MCF 10A (cell line): ENCODE measurements around the gene AP3S2. TPM values are rescaled to one million over a fixed set of nuclear protein-coding genes. Genes with fewer than 3 reads are reported as not detected.

ENCODE experiments used
- BruUV-seq: library from RNA; stranded (reverse); fragments of 400-500 nt; replicated peaks from 2 replicates; lab custom pipeline; 2021; lab: Mats Ljungman, UMichigan
- CTCF ChIA-PET: fragments of 300-600 bp; sonication (Branson Sonifier 250); formaldehyde crosslinking; extraction: SDS; loops from one replicate; lab custom pipeline; 2021; ENCODE audit warnings: antibody characterized with exemption, inconsistent platforms; lab: Yijun Ruan, JAX
- POLR2A ChIA-PET: fragments of 300-600, 350-650 bp; sonication (Branson Sonifier 250); formaldehyde crosslinking; extraction: SDS; loops from one replicate; lab custom pipeline; 2020; ENCODE audit warnings: antibody characterized with exemption, inconsistent platforms; lab: Yijun Ruan, JAX
- DNase-seq: peaks from one replicate; pipeline ENCODE4 v3.0.0-alpha.2; 2018; ENCODE audit not compliant: unreplicated experiment
- H3K27ac Mint-ChIP-seq: one replicate; pipeline ENCODE4 v1.8.0; 2022; ENCODE audit warnings: mild to moderate bottlenecking, low read depth, mixed read lengths; ENCODE audit not compliant: unreplicated experiment
- H3K27me3 Mint-ChIP-seq: one replicate; pipeline ENCODE4 v1.8.0; 2022; ENCODE audit warnings: mixed read lengths; ENCODE audit not compliant: insufficient read depth, unreplicated experiment
- H3K36me3 Mint-ChIP-seq: one replicate; pipeline ENCODE4 v1.8.0; 2022; ENCODE audit warnings: mild to moderate bottlenecking, moderate library complexity, mixed read lengths; ENCODE audit not compliant: insufficient read depth, unreplicated experiment
- H3K4me1 Mint-ChIP-seq: one replicate; pipeline ENCODE4 v1.8.0; 2022; ENCODE audit warnings: mixed read lengths; ENCODE audit not compliant: insufficient read depth, unreplicated experiment
- H3K4me3 Mint-ChIP-seq: one replicate; pipeline ENCODE4 v1.8.0; 2022; ENCODE audit warnings: mild to moderate bottlenecking, moderate library complexity, mixed read lengths; ENCODE audit not compliant: unreplicated experiment
- H3K9me3 Mint-ChIP-seq: one replicate; pipeline ENCODE4 v1.8.0; 2022; ENCODE audit warnings: mixed read lengths; ENCODE audit not compliant: unreplicated experiment
- CTCF ChIP-seq: fragments of 200-600 bp; IDR thresholded peaks from one replicate; pipeline ENCODE4 v1.8.0; 2022; ENCODE audit warnings: antibody characterized with exemption, mild to moderate bottlenecking; ENCODE audit not compliant: unreplicated experiment
- intact Hi-C: fragments of 100-400 bp; cut with micrococcal nuclease; formaldehyde crosslinking; loops from 2 replicates; pipeline ENCODE4 v1.14.1; 2022
- total RNA-seq: library from RNA; stranded (reverse); gene quantifications from 2 replicates; pipeline ENCODE4 v1.2.3, GENCODE V29; 2022

The AP3S2 gene
- total RNA-seq, 1 experiment from 2014 or later, result 38.4 TPM

- CTCF ChIA-PET, result interaction anchor here (0.7 to 1.6 kb wide), 2 partner anchors 87 to 532 kb away, joined by 3 to 4 read pairs; no protein-coding TSS in a partner anchor
- peaks cover 8% of the 10 kb centered on the region for H3K4me1 Mint-ChIP-seq
- peaks cover 91% of the 10 kb centered on the region for H3K36me3 Mint-ChIP-seq
- H3K4me3 Mint-ChIP-seq, result no peak overlapping the region
- no peak overlapping the region for H3K27ac Mint-ChIP-seq
- BruUV-seq, result no TSS peak
- TF ChIP-seq CTCF, result no peak
- H3K27me3 Mint-ChIP-seq, result no peaks in the 10 kb centered on the region
- H3K9me3 Mint-ChIP-seq, result no peaks in the 10 kb centered on the region
- POLR2A ChIA-PET, result interaction anchor here (1.1 kb wide), 1 partner anchor 12 kb away, joined by 3 read pairs; the partner anchor contains the start of gene MESP2
- intact Hi-C loops, result no loop called here
- DNase-seq, result no peak
Measured at GRCh38 chr15:89787944-89788343, 105.8 kb downstream of the AP3S2 start.

GRCh38 chr15:89785774-89786140 lies 108.0 kb downstream of the AP3S2 start:
- no peak for TF ChIP-seq CTCF
- H3K27me3 Mint-ChIP-seq, result no peaks in the 10 kb centered on the region
- intact Hi-C loops, result no loop called here
- CTCF ChIA-PET, result interaction anchor here (0.9 to 5.3 kb wide), 2 partner anchors 25 to 79 kb away, joined by 3 to 28 read pairs; no protein-coding TSS in a partner anchor
- POLR2A ChIA-PET, result no interaction called here
- no peak overlapping the region for H3K4me3 Mint-ChIP-seq
- DNase-seq, result no peak
- peaks cover 20% of the 10 kb centered on the region for H3K4me1 Mint-ChIP-seq
- H3K27ac Mint-ChIP-seq, result peak overlapping the region; percentile 23
- BruUV-seq, result no TSS peak
- peaks cover 73% of the 10 kb centered on the region for H3K36me3 Mint-ChIP-seq
- no peaks in the 10 kb centered on the region for H3K9me3 Mint-ChIP-seq

- peak overlapping the region; percentile 23 for H3K27ac Mint-ChIP-seq
- no peaks in the 10 kb centered on the region for H3K27me3 Mint-ChIP-seq
- peak; percentile 58 for DNase-seq
- TSS peak; percentile 91 for BruUV-seq
- no peak overlapping the region for H3K4me3 Mint-ChIP-seq
- CTCF ChIA-PET, result interaction anchor here (0.6 to 5.3 kb wide), 5 partner anchors 25 to 103 kb away, joined by 3 to 28 read pairs (median 6); partner anchors contain the start of gene ANPEP
- peaks cover 24% of the 10 kb centered on the region for H3K4me1 Mint-ChIP-seq
- TF ChIP-seq CTCF, result no peak
- intact Hi-C loops, result no loop called here
- POLR2A ChIA-PET, result interaction anchor here (0.5 kb wide), 1 partner anchor 213 kb away, joined by 3 read pairs; no protein-coding TSS in a partner anchor
- peaks cover 68% of the 10 kb centered on the region for H3K36me3 Mint-ChIP-seq
- no peaks in the 10 kb centered on the region for H3K9me3 Mint-ChIP-seq
Measured at GRCh38 chr15:89785064-89785773, 108.6 kb downstream of the AP3S2 start.

- no TSS peak for BruUV-seq
- no peak for TF ChIP-seq CTCF
- intact Hi-C loops, result no loop called here
- Mint-ChIP-seq H3K27me3 (no peaks in the 10 kb centered on the region), H3K27ac (peak overlapping the region; percentile 31), H3K9me3 (no peaks in the 10 kb centered on the region), H3K4me1 (peaks cover 24% of the 10 kb centered on the region), H3K36me3 (peaks cover 62% of the 10 kb centered on the region), H3K4me3 (no peak overlapping the region)
- ChIA-PET CTCF (interaction anchor here (1.8 to 5.3 kb wide), 3 partner anchors 24 to 103 kb away, joined by 6 to 28 read pairs (median 7); no protein-coding TSS in a partner anchor), POLR2A (interaction anchor here (0.5 to 4.3 kb wide), 5 partner anchors 28 to 404 kb away, joined by 3 to 22 read pairs (median 3); partner anchors contain the start of gene AP3S2)
- DNase-seq, result no peak
Measured at GRCh38 chr15:89784686-89784960, 109.2 kb downstream of the AP3S2 start.
